Middle frontal gyrus (tissue), 1 donor: ENCODE results near the gene DUSP6.

ENCODE experiments used
- DNase-seq: peaks from one replicate; pipeline ENCODE4 v3.0.0-alpha.2; 2015; ENCODE audit warnings: low spot score; ENCODE audit errors: extremely low spot score

DUSP6 gene

DNA sequence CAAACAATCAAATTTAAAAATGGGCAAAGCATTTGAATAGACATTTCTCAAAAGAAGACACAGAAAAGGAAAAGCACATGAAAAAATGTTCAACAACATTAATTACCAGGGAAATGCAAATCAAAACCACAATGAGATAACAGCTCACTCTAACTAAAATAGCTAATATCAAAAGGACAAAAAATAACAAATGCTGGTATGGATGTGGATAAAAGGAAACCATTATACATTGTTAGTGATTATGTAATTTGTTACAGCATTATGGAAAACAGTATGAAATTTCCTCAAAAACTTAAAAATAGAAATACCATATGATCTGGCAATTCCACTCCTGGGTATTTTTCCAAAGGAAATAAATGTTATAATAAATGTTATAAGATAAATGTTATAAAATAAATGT lies 52.9 kb downstream of the DUSP6 start:
- no peak for DNase-seq
